GM20000 (cell line): Measurements from ENCODE around the gene CPPED1.

ENCODE experiments used
- DNase-seq: peaks from one replicate; pipeline ENCODE4 v3.0.0; 2012; ENCODE audit warnings: low spot score
- TF ChIP-seq, protein P1 (sequence below): IDR thresholded peaks from 2 replicates; pipeline ENCODE4 v1.5.1; 2012; ENCODE audit warnings: mild to moderate bottlenecking, control low read depth; ENCODE audit errors: extremely low read depth, missing control alignments

The CPPED1 gene

DNA sequence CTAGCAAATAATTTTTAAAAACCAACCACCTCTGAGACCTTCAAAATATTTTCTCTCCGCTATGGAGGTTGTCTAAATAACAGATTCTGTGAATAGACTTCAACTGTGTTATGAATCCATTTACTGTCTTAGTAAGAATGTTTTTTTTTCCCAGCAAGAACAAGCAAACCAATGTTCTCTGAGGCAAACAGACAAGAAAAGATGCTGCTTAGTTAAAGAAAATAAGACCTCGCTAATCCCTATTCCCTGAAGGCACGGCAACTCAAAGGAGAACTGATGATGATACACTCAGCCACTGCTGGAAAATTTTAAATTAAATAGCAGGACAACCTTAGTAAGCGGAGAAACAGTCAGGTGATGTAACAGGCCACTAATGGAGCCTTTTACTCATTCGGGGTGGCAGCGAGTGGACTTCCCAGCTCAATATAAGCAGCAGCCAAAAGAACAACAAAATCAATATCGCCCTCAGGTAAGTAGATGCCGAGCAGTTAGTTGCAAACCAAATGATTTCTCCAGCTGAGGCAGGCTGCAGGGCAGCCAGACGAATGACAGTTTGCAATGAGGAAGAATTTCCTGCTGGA, 81.8 kb downstream of the CPPED1 start:
- no peak for DNase-seq
- TF ChIP-seq, protein P1, sequence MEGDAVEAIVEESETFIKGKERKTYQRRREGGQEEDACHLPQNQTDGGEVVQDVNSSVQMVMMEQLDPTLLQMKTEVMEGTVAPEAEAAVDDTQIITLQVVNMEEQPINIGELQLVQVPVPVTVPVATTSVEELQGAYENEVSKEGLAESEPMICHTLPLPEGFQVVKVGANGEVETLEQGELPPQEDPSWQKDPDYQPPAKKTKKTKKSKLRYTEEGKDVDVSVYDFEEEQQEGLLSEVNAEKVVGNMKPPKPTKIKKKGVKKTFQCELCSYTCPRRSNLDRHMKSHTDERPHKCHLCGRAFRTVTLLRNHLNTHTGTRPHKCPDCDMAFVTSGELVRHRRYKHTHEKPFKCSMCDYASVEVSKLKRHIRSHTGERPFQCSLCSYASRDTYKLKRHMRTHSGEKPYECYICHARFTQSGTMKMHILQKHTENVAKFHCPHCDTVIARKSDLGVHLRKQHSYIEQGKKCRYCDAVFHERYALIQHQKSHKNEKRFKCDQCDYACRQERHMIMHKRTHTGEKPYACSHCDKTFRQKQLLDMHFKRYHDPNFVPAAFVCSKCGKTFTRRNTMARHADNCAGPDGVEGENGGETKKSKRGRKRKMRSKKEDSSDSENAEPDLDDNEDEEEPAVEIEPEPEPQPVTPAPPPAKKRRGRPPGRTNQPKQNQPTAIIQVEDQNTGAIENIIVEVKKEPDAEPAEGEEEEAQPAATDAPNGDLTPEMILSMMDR: no peak

DNA sequence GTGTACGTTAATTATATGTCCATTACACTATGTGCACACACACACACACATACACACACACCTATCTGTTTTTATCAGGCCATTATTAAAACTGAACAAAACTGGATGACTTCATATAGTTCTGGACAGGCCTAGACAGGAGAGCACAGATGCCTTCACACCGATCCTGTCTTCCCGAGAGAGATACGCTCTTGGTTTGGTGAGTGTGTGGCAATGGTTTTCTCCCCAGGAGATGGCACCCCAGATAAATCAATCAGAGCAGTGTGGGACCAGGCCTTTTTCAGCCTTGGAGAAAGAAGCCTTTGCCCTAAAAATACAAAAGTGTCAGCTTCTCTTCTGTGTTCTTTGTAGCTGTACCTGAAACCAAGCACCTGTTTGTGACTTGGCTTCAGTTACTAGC, 83.7 kb downstream of the CPPED1 start:
- no peak for DNase-seq
- TF ChIP-seq, protein P1: no peak

DNA sequence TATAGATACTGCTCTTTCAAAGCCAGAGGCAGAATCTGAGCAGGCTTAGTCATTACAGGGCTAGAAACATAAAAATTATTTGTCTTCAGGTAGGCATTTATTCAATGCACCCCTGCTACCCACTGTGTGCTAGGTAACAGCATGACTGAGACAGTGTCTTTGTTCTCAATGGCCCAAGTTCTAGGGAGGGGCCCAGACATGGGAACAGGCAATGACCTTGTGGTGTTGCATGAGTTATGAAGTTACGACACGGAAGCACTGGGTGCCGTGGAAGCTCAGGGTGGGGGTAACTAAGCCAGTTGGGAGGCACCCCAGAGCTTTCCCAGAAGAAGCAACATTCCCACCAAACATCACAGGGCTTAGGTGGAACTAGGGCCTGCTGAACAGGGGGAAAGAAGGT, 87.0 kb downstream of the CPPED1 start:
- DNase-seq: no peak
- TF ChIP-seq, protein P1: no peak

DNA sequence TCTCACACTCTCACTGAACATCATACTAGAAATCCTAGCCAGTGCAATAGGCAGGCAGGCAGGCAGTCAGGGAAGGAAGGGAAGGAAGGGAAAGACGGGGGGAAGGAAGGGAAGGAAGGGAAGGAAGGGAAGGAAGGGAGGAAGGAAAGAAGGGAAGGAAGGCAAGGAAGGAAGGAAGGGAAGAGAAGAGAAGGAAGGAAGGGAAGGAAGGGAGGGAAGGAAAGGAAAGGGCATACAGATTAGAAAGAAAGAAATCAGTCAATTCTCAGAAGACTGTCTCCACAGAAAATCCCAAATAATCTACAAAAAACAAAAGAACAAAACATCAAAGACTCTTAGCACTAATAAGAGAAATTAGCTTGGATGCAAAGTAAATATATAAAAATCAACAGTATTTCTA, 93.9 kb downstream of the CPPED1 start:
- DNase-seq: no peak
- TF ChIP-seq, protein P1: no peak

DNA sequence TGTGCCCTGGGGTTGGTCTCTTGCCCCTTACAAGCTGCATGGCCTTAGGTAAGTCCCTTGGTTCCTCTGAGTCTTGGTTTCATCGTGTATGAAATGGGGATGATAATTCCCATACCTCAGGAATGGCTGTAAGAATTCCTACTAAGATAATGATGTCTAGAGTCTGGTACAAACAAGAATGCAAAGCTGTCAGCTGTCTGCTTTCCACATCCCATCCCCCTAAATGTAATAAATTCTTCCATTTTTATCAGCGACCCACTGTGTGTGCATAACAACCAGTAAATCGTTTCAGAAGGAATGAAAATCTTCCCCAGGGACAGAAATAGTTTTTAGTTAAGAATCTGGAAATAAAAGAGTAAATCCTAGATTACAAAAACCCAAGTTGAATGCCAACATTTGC, 95.4 kb downstream of the CPPED1 start:
- DNase-seq: no peak
- TF ChIP-seq, protein P1: no peak

DNA sequence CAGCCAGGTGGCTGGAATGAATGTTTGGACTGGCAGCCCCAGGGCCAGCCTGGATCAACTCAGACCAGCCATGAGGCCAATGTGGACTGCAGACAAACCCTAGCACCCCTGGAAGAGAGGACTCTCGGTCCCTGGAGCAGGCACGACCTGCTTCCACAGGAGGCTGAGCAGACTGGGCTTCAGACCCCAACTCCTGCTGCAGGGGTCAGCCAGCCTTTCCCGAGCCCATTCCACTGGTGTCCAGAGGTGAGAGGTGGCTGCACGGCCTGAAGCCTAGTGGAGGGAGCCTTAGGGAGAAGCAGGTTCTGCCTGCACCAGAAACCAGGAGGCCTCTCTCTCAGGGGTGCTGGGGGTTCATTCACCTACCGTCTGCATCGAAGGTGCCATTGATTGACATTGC, 97.1 kb downstream of the CPPED1 start:
- DNase-seq: no peak
- TF ChIP-seq, protein P1: no peak

DNA sequence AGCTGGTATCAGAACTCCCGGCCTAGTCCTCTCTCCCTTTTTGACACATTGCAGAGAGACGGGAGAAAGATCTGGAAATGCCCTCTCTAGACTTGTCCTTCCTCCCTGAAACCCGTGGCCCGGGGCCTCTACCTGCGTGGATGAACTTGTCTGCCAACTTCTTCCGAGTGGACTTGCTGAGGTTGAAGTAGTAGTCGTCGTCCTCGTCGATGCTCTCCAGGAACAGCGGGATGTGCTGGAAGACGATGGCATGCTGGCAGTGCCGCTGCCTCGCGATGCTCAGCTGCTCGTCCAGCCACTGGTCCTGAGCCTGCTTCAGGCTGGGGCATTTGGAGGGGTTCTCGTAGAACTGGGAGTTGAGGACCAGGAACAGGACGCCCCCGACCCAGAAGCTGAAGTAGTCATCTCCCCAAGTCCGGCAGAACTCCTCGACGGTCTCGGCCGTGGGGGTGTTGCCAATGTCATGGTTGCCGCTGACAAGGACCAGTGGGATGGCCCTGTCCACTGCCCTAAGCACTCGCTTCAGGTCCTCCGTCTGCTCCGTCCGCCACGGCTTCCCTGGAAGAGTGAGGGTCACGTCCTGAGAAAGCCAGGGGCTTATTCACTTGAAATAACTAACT, 99.1 kb downstream of the CPPED1 start:
- TF ChIP-seq, protein P1: no peak
- DNase-seq: no peak
